Muscle of leg (tissue), 11 donors: ENCODE results near the gene PPP1R9A. TPM values are rescaled to one million over a fixed set of nuclear protein-coding genes. Genes with fewer than 3 reads are reported as not detected.
A peak's percentile ranks its signal among the peaks of the same experiment; 100 is the strongest.

ENCODE experiments used
- DNase-seq: peaks from one replicate; pipeline ENCODE4 v3.0.0; 2013
- H3K27ac ChIP-seq: one replicate; pipeline ENCODE4 v1.5.1; 2013; ENCODE audit warnings: mild to moderate bottlenecking, low read length, control low read depth
- H3K27me3 ChIP-seq: one replicate; pipeline ENCODE4 v1.6.1; 2013; ENCODE audit warnings: low read length; ENCODE audit not compliant: control insufficient read depth, insufficient read depth
- H3K36me3 ChIP-seq: one replicate; pipeline ENCODE4 v1.6.1; 2013; ENCODE audit warnings: low read length; ENCODE audit not compliant: control insufficient read depth, insufficient read depth
- H3K4me1 ChIP-seq: one replicate; pipeline ENCODE4 v1.6.1; 2013; ENCODE audit warnings: low read length; ENCODE audit not compliant: control insufficient read depth, insufficient read depth
- H3K4me3 ChIP-seq: one replicate; pipeline ENCODE4 v1.5.1; 2013; ENCODE audit warnings: low read length, control low read depth
- H3K9me3 ChIP-seq: replicated peaks from 2 replicates; pipeline ENCODE4 v1.6.1; 2013; ENCODE audit warnings: low read depth, low read length; ENCODE audit not compliant: control insufficient read depth
- WGBS: methylation state at CpG from one replicate; pipeline ENCODE4 v1.1.5; 2013; ENCODE audit warnings: missing lambda C conversion rate; ENCODE audit not compliant: insufficient coverage; 5-methylcytosine and 5-hydroxymethylcytosine counted together
- polyA plus RNA-seq, 8 donors: library from polyadenylated mRNA; unstranded; fragments of 120-200 nt; gene quantifications; one replicate each; pipeline versions ENCODE4 v1.2.1 to v1.2.3, GENCODE V29; 2013; ENCODE audit warnings: inconsistent platforms in 1 of 8, low replicate concordance in 1 of 8; ENCODE audit not compliant: insufficient read length in 8 of 8, insufficient read depth in 1 of 8
- total RNA-seq: library from RNA; stranded (reverse); fragments of 120-200 nt; gene quantifications from one replicate; pipeline ENCODE4 v1.2.4, GENCODE V29; 2013

The PPP1R9A gene
- total and polyA plus RNA-seq, 9 donors: 14.8 to 45.0 (median 19.8) TPM

GRCh38 chr7:94940241-94940640 lies 32.8 kb downstream of the PPP1R9A start:
- no peak overlapping the region for H3K27ac ChIP-seq
- DNase-seq: peak; percentile 83

GRCh38 chr7:94941844-94942632 lies 34.6 kb downstream of the PPP1R9A start:
- H3K4me3 ChIP-seq: no peak overlapping the region
- H3K27me3 ChIP-seq: no peaks in the 10 kb centered on the region
- no peak for DNase-seq
- no peak overlapping the region for H3K27ac ChIP-seq
- no peaks in the 10 kb centered on the region for H3K4me1 ChIP-seq
- H3K36me3 ChIP-seq: no peaks in the 10 kb centered on the region
- WGBS: no CpG with 5 or more reads among the region's 3 CpGs
- H3K9me3 ChIP-seq: no peaks in the 10 kb centered on the region

More at GRCh38 chr7:94940241-94940640, 32.8 kb downstream of the PPP1R9A start:
- no peak overlapping the region for H3K4me3 ChIP-seq
- no peaks in the 10 kb centered on the region for H3K9me3 ChIP-seq
- H3K4me1 ChIP-seq: no peaks in the 10 kb centered on the region
- no peaks in the 10 kb centered on the region for H3K36me3 ChIP-seq
- H3K27me3 ChIP-seq: no peaks in the 10 kb centered on the region

GRCh38 chr7:94943134-94943533 lies 35.7 kb downstream of the PPP1R9A start:
- no peaks in the 10 kb centered on the region for H3K36me3 ChIP-seq
- H3K9me3 ChIP-seq: no peaks in the 10 kb centered on the region
- no peaks in the 10 kb centered on the region for H3K4me1 ChIP-seq
- no peaks in the 10 kb centered on the region for H3K27me3 ChIP-seq
- H3K4me3 ChIP-seq: no peak overlapping the region
- no peak overlapping the region for H3K27ac ChIP-seq
- DNase-seq: peak; percentile 35

- Histone ChIP-seq H3K27me3 (no peaks in the 10 kb centered on the region), H3K36me3 (no peaks in the 10 kb centered on the region), H3K27ac (no peak overlapping the region), H3K4me3 (no peak overlapping the region), H3K4me1 (no peaks in the 10 kb centered on the region), H3K9me3 (no peaks in the 10 kb centered on the region)
- DNase-seq: no peak
- WGBS: no CpG with 5 or more reads among the region's 1 CpG
Observed at GRCh38 chr7:94949532-94949931, 42.1 kb downstream of the PPP1R9A start.

- no peaks in the 10 kb centered on the region for H3K4me1 ChIP-seq
- no peak for DNase-seq
- no peak overlapping the region for H3K4me3 ChIP-seq
- no peaks in the 10 kb centered on the region for H3K27me3 ChIP-seq
- 94% methylated on average over 2 of the region's 3 CpGs for WGBS
- no peaks in the 10 kb centered on the region for H3K36me3 ChIP-seq
- H3K27ac ChIP-seq: no peak overlapping the region
- H3K9me3 ChIP-seq: no peaks in the 10 kb centered on the region
Observed at GRCh38 chr7:94955807-94956206, 48.4 kb downstream of the PPP1R9A start.

- DNase-seq: no peak
- no CpG with 5 or more reads among the region's 1 CpG for WGBS
- Histone ChIP-seq H3K36me3 (no peaks in the 10 kb centered on the region), H3K4me1 (no peaks in the 10 kb centered on the region), H3K27me3 (no peaks in the 10 kb centered on the region), H3K9me3 (no peaks in the 10 kb centered on the region), H3K27ac (no peak overlapping the region), H3K4me3 (no peak overlapping the region)
Observed at GRCh38 chr7:94957061-94957460, 49.7 kb downstream of the PPP1R9A start.

- Histone ChIP-seq H3K27ac (no peak overlapping the region), H3K27me3 (no peaks in the 10 kb centered on the region), H3K4me1 (no peaks in the 10 kb centered on the region), H3K9me3 (peaks cover 10% of the 10 kb centered on the region), H3K36me3 (no peaks in the 10 kb centered on the region), H3K4me3 (no peak overlapping the region)
- DNase-seq: no peak
- WGBS: no CpG with 5 or more reads among the region's 2 CpGs
Observed at GRCh38 chr7:94962661-94963060, 55.3 kb downstream of the PPP1R9A start.

- Histone ChIP-seq H3K36me3 (no peaks in the 10 kb centered on the region), H3K4me3 (no peak overlapping the region), H3K27ac (peak overlapping the region; percentile 47), H3K27me3 (no peaks in the 10 kb centered on the region), H3K9me3 (peaks cover 7% of the 10 kb centered on the region), H3K4me1 (peaks cover 22% of the 10 kb centered on the region)
- WGBS: 62% methylated on average over 7 of the region's 8 CpGs
- DNase-seq: no peak
Observed at GRCh38 chr7:94969434-94970084, 62.2 kb downstream of the PPP1R9A start.

- no peaks in the 10 kb centered on the region for H3K36me3 ChIP-seq
- H3K4me1 ChIP-seq: peaks cover 22% of the 10 kb centered on the region
- 87% methylated on average over 5 of the region's 7 CpGs for WGBS
- no peak for DNase-seq
- no peak overlapping the region for H3K4me3 ChIP-seq
- no peaks in the 10 kb centered on the region for H3K27me3 ChIP-seq
- peaks cover 2% of the 10 kb centered on the region for H3K9me3 ChIP-seq
- peak overlapping the region; percentile 47 for H3K27ac ChIP-seq
Observed at GRCh38 chr7:94970085-94970576, 62.7 kb downstream of the PPP1R9A start.

GRCh38 chr7:94971051-94971867 lies 63.9 kb downstream of the PPP1R9A start:
- Histone ChIP-seq H3K4me1 (peaks cover 22% of the 10 kb centered on the region), H3K27me3 (no peaks in the 10 kb centered on the region), H3K9me3 (no peaks in the 10 kb centered on the region), H3K36me3 (no peaks in the 10 kb centered on the region), H3K4me3 (no peak overlapping the region), H3K27ac (peak overlapping the region; percentile 86)
- peak; percentile 68 for DNase-seq
- WGBS: 14% methylated on average over 1 of the region's 4 CpGs
